ENCODE measurements around the gene HNRNPA0. TPM values are rescaled to one million over a fixed set of nuclear protein-coding genes. Genes with fewer than 3 reads are reported as not detected.
"Not testable (repeated sequence)": the region's sequence is repeated elsewhere in the genome, so short reads cannot be mapped to it uniquely, and the experiment has no call there.

HNRNPA0 gene
- total and polyA plus RNA-seq, 12 donors: 8.9 to 45.5 (median 18.0) TPM

DNA sequence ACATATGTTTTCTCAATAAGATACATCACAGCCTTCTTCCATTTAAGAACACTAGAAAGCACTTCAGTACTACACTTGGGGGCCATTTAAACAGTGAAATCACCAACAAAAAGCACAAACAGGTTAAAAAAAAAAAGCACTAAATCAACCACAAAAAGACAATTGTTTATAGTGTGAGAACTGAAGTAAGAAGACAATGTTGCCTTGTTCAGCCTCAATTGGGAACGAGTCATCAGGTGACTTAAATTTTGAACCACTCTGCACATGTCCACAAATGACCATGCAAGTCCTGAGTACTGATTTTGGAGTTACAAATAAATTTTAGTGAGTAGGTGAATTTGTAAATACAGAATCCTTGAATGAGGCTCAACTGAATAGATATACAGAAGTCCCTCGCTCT is 37.2 kb upstream of the HNRNPA0 start:
- intact Hi-C loops (cut with DNase I): no loop called here
- H3K27me3 ChIP-seq: no peaks in the 10 kb centered on the region
- 92 to 95% (median 94%) methylated on average over 2 of the region's 2 CpGs for WGBS, 4 donors
- no peak for DNase-seq
- H3K36me3 ChIP-seq (replicated peaks in 1 of 2): no peaks in the 10 kb centered on the region
- H3K4me3 ChIP-seq: no peak overlapping the region
- no peak for TF ChIP-seq POLR2A (IDR thresholded peaks at IDR 0.05)
- TF ChIP-seq, protein P1, sequence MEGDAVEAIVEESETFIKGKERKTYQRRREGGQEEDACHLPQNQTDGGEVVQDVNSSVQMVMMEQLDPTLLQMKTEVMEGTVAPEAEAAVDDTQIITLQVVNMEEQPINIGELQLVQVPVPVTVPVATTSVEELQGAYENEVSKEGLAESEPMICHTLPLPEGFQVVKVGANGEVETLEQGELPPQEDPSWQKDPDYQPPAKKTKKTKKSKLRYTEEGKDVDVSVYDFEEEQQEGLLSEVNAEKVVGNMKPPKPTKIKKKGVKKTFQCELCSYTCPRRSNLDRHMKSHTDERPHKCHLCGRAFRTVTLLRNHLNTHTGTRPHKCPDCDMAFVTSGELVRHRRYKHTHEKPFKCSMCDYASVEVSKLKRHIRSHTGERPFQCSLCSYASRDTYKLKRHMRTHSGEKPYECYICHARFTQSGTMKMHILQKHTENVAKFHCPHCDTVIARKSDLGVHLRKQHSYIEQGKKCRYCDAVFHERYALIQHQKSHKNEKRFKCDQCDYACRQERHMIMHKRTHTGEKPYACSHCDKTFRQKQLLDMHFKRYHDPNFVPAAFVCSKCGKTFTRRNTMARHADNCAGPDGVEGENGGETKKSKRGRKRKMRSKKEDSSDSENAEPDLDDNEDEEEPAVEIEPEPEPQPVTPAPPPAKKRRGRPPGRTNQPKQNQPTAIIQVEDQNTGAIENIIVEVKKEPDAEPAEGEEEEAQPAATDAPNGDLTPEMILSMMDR (IDR thresholded peaks at IDR 0.05): no peak
- H3K9me3 ChIP-seq (replicated peaks in 1 of 3): no peaks in the 10 kb centered on the region
- no peak overlapping the region for H3K27ac ChIP-seq
- no peaks in the 10 kb centered on the region for H3K4me1 ChIP-seq (replicated peaks in 1 of 2)

DNA sequence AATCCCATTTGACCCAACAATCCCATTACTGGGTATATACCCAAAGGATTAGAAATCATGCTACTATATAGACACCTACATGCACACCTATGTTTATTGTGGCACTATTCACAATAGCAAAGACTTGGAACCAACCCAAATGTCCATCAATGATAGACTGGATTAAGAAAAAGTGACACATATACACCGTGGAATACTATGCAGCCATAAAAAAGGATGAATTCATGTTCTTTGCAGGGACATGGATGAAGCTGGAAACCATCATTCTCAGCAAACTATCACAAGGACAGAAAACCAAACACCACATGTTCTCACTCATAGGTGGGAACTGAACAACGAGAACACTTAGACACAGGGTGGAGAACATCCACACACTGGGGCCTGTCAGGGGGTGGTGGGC is 34.4 kb upstream of the HNRNPA0 start:
- H3K36me3 ChIP-seq (replicated peaks in 1 of 2); intact Hi-C loops (cut with DNase I); H3K9me3 ChIP-seq (replicated peaks in 1 of 3); H3K27me3 ChIP-seq; H3K4me1 ChIP-seq (replicated peaks in 1 of 2); DNase-seq; H3K4me3 ChIP-seq; H3K27ac ChIP-seq: not testable (repeated sequence)
- WGBS, 4 donors: 84 to 97% (median 92%) methylated on average over 2 of the region's 2 CpGs

DNA sequence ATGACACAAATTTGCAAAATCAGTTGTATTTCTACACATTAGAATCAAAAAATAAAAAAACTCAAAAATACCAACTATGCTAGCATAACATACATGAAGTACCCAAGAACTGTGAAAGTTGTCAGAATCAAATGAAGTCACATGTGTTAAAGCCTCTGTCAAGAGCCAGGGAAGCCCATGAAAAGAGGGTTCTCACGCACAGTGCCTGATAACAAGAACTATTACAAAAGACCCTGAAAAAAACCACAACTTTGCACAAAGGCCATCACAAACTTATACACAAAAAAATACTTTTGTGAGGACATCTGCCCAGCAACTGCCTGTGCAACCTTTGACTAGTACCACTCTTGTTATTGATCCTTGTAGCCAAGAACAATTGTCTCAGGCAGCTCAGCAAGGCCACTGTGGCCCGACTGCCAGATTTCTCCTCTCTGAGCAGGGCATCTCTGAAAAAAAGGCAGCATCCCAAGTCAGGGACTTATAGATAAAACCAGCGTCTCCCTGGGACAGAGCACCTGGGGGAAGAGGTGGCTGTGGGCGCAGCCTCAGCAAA is 28.9 kb upstream of the HNRNPA0 start:
- DNase-seq: peak in 1 of 7 donors; percentile 10
- Histone ChIP-seq H3K4me1 (replicated peaks in 1 of 2) (no peaks in the 10 kb centered on the region), H3K27ac (no peak overlapping the region), H3K36me3 (replicated peaks in 1 of 2) (no peaks in the 10 kb centered on the region), H3K9me3 (replicated peaks in 1 of 3) (peaks cover 0 to 3% (median 0%) of the 10 kb centered on the region in 3 donors), H3K4me3 (no peak overlapping the region), H3K27me3 (no peaks in the 10 kb centered on the region)
- TF ChIP-seq, protein P1 (IDR thresholded peaks at IDR 0.05): no peak
- TF ChIP-seq POLR2A (IDR thresholded peaks at IDR 0.05): no peak
- intact Hi-C loops (cut with DNase I): loop anchor here (5.0 kb wide), 2 partner anchors 39 to 154 kb away; no protein-coding TSS in a partner anchor
- 63 to 78% (median 68%) methylated on average over 4 of the region's 4 CpGs for WGBS, 4 donors

DNA sequence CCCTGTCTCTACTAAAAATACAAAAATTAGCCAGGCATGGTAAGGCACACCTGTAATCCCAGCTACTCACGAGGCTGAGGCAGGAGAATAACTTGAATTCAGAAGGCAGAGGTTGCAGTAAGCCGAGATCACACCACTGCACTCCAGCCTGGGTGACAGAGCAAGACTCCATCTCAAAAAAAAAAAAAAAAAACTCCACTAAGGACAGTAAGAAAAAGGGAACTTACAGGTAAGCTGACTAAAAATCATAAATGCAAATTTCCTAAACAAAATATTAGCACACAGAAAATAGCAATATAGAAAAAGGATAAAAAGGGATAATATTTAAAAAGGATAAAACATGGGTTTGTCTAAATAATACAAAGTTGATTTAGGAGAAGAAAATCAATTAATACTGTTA is 27.9 kb upstream of the HNRNPA0 start:
- Histone ChIP-seq H3K36me3 (replicated peaks in 1 of 2) (no peaks in the 10 kb centered on the region), H3K27me3 (no peaks in the 10 kb centered on the region), H3K27ac (no peak overlapping the region), H3K4me3 (no peak overlapping the region), H3K9me3 (replicated peaks in 1 of 3) (peaks cover 0 to 3% (median 0%) of the 10 kb centered on the region in 3 donors), H3K4me1 (replicated peaks in 1 of 2) (no peaks in the 10 kb centered on the region)
- WGBS, 4 donors: 88 to 100% (median 97%) methylated on average over 2 of the region's 2 CpGs
- no peak for TF ChIP-seq POLR2A (IDR thresholded peaks at IDR 0.05)
- TF ChIP-seq, protein P1 (IDR thresholded peaks at IDR 0.05): no peak
- intact Hi-C loops (cut with DNase I): loop anchor here (5.0 kb wide), 2 partner anchors 40 to 155 kb away; no protein-coding TSS in a partner anchor
- DNase-seq: no peak
